ENCODE measurements around the gene ZNF784. TPM values are rescaled to one million over a fixed set of nuclear protein-coding genes. Genes with fewer than 3 reads are reported as not detected.

ZNF784 gene
- total and polyA plus RNA-seq, 2 of the 13 experiments (the other 11 are each of a cell fraction or from before 2014, with no cell fraction given): 4.1 to 4.2 TPM

DNA sequence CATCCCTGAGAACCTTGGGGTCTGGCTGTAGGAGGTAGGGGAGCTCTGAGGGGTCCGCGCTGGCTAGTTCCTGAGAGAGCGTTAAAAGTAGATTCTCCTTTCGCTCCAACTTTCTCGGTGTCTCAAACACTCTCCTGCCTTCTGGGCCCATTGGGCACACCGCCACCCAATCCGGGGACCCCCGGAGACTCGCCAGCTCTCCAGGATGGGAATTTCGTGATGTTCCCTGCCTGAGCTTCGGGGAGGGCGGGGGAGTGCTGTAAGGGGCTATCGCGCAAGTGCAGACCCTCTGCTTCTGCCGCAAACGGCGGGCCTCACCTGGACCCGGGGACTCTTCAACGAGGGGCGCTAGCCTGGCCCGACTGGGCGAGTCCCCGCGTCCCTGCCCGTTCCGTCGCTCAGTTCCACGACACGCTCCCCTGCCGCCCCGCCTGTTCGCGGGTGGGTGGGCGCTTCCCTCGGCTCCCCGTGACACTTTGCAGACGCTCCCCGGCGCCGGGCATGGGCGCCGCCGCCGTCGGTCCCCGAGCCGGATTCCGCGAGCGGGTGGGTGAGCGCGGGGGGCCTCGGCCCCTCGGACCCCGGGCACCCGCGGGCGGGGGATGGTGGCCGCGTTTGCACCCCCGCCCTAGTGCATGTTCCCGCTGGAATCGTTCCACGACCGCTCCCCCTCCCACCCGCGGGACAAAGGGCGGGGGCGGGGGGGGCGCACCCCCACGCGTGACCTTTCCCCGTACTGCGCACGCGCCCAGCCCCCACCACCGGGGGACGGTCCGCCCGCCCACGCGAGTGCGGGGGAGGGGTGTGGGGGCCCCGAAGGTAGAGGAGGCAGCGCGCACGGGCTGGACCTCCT lies 23.6 kb upstream of the ZNF784 start, which contains the start of gene CCDC106 (continued):
- peak; percentile 63; the same call in 1 of the 2 replicates for TF ChIP-seq AHR (CRISPR knock-in tag; IDR thresholded peaks at IDR 0.05)
- TF ChIP-seq U2AF1 (optimal IDR thresholded peaks at IDR 0.05; ENCODE audit: low read depth, low read length): no peak
- TF ChIP-seq MLX (CRISPR knock-in tag; IDR thresholded peaks at IDR 0.05): no peak
- TF ChIP-seq SRY (CRISPR knock-in tag; IDR thresholded peaks at IDR 0.05): no peak
- 0 out of 2 replicates have a peak, but pooled peaks have one; percentile 11 for TF ChIP-seq DRAP1 (CRISPR knock-in tag; IDR thresholded peaks at IDR 0.05)
- TF ChIP-seq ATRX (CRISPR knock-in tag; IDR thresholded peaks at IDR 0.05; ENCODE audit: borderline replicate concordance): no peak
- TF ChIP-seq KMT2B (CRISPR knock-in tag; IDR thresholded peaks at IDR 0.05): 0 out of 2 replicates have a peak, but pooled peaks have one; percentile 36
- TF ChIP-seq ZNF263 (CRISPR knock-in tag; IDR thresholded peaks at IDR 0.05): peak; percentile 8; the same call in 1 of the 2 replicates
- TF ChIP-seq NFKBIZ (CRISPR knock-in tag; IDR thresholded peaks at IDR 0.05): no peak
- TF ChIP-seq CHD2 (IDR thresholded peaks at IDR 0.05; ENCODE audit: low read depth, low read length): no peak
- TF ChIP-seq GLMP (CRISPR knock-in tag; IDR thresholded peaks at IDR 0.05; ENCODE audit: borderline replicate concordance): no peak
- TF ChIP-seq, protein P1, sequence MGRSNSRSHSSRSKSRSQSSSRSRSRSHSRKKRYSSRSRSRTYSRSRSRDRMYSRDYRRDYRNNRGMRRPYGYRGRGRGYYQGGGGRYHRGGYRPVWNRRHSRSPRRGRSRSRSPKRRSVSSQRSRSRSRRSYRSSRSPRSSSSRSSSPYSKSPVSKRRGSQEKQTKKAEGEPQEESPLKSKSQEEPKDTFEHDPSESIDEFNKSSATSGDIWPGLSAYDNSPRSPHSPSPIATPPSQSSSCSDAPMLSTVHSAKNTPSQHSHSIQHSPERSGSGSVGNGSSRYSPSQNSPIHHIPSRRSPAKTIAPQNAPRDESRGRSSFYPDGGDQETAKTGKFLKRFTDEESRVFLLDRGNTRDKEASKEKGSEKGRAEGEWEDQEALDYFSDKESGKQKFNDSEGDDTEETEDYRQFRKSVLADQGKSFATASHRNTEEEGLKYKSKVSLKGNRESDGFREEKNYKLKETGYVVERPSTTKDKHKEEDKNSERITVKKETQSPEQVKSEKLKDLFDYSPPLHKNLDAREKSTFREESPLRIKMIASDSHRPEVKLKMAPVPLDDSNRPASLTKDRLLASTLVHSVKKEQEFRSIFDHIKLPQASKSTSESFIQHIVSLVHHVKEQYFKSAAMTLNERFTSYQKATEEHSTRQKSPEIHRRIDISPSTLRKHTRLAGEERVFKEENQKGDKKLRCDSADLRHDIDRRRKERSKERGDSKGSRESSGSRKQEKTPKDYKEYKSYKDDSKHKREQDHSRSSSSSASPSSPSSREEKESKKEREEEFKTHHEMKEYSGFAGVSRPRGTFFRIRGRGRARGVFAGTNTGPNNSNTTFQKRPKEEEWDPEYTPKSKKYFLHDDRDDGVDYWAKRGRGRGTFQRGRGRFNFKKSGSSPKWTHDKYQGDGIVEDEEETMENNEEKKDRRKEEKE (IDR thresholded peaks at IDR 0.05): no peak
- TF ChIP-seq ZNF672 (CRISPR knock-in tag; IDR thresholded peaks at IDR 0.05): no peak
- no peak for TF ChIP-seq ZBTB44 (CRISPR knock-in tag; IDR thresholded peaks at IDR 0.05)
- TF ChIP-seq ZNF484 (CRISPR knock-in tag; IDR thresholded peaks at IDR 0.05; ENCODE audit: borderline replicate concordance, low read depth): no peak
- TF ChIP-seq, protein P2, sequence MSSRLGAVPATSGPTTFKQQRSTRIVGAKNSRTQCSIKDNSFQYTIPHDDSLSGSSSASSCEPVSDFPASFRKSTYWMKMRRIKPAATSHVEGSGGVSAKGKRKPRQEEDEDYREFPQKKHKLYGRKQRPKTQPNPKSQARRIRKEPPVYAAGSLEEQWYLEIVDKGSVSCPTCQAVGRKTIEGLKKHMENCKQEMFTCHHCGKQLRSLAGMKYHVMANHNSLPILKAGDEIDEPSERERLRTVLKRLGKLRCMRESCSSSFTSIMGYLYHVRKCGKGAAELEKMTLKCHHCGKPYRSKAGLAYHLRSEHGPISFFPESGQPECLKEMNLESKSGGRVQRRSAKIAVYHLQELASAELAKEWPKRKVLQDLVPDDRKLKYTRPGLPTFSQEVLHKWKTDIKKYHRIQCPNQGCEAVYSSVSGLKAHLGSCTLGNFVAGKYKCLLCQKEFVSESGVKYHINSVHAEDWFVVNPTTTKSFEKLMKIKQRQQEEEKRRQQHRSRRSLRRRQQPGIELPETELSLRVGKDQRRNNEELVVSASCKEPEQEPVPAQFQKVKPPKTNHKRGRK (CRISPR knock-in tag; IDR thresholded peaks at IDR 0.05): no peak
- TF ChIP-seq ZFP37 (CRISPR knock-in tag; IDR thresholded peaks at IDR 0.05; ENCODE audit: borderline replicate concordance): no peak
- TF ChIP-seq ZFP82 (CRISPR knock-in tag; IDR thresholded peaks at IDR 0.05; ENCODE audit: borderline replicate concordance): no peak

Data from HepG2 (cell line).